Activated naive CD8-positive, alpha-beta T cell treated with anti-CD3 and anti-CD28 coated beads, Interleukin-2, amount 10 ng/mL, durations not matched to agents 7 days and 5 days (primary cell): Measurements from ENCODE around the gene FSHR. TPM values are rescaled to one million over a fixed set of nuclear protein-coding genes. Genes with fewer than 3 reads are reported as not detected.

ENCODE experiments used
- ATAC-seq: fragments of 150-1000 bp; cut with Tn5 transposase; one replicate; pipeline ENCODE4 v1.10.0; 2021; ENCODE audit warnings: low read depth, moderate library complexity
- POLR2A ChIA-PET: fragments of 350-600 bp; sonication (Branson Sonifier 250); formaldehyde crosslinking; loops from one replicate; lab custom pipeline; 2021; ENCODE audit warnings: antibody characterized with exemption; lab: Charles Lee
- DNase-seq: peaks from one replicate; pipeline ENCODE4 v3.0.0; 2021
- H3K27ac Mint-ChIP-seq: one replicate; pipeline ENCODE4 v1.8.0; 2022; ENCODE audit warnings: mild to moderate bottlenecking, mixed read lengths
- H3K27me3 Mint-ChIP-seq: one replicate; pipeline ENCODE4 v1.8.0; 2022; ENCODE audit warnings: mild to moderate bottlenecking, moderate library complexity, mixed read lengths
- H3K36me3 Mint-ChIP-seq: one replicate; pipeline ENCODE4 v1.8.0; 2021; ENCODE audit warnings: mild to moderate bottlenecking, mixed read lengths
- H3K4me1 Mint-ChIP-seq: one replicate; pipeline ENCODE4 v1.8.0; 2021; ENCODE audit warnings: mixed read lengths
- H3K4me3 Mint-ChIP-seq: one replicate; pipeline ENCODE4 v1.8.0; 2022; ENCODE audit warnings: mild to moderate bottlenecking, moderate library complexity, mixed read lengths
- H3K9me3 Mint-ChIP-seq: one replicate; pipeline ENCODE4 v1.8.0; 2021; ENCODE audit warnings: mixed read lengths
- total RNA-seq, 2 experiments: library from RNA; stranded (reverse); gene quantifications; one replicate each; pipeline ENCODE4 v1.2.3, GENCODE V29; 2021

Gene FSHR
- total RNA-seq, 2 experiments from 2014 or later, result not detected

- H3K9me3 Mint-ChIP-seq, result no peaks in the 10 kb centered on the region
- no peak overlapping the region for H3K27ac Mint-ChIP-seq
- H3K4me3 Mint-ChIP-seq, result no peak overlapping the region
- DNase-seq (no peak), ATAC-seq (no peak)
- POLR2A ChIA-PET, result no interaction called here
- no peaks in the 10 kb centered on the region for H3K4me1 Mint-ChIP-seq
- no peaks in the 10 kb centered on the region for H3K27me3 Mint-ChIP-seq
- no peaks in the 10 kb centered on the region for H3K36me3 Mint-ChIP-seq
Measured at GRCh38 chr2:49162151-49162550, 7.8 kb upstream of the FSHR start.

GRCh38 chr2:49154891-49155290 lies 576 bp upstream of the FSHR start:
- no peaks in the 10 kb centered on the region for H3K36me3 Mint-ChIP-seq
- POLR2A ChIA-PET, result no interaction called here
- H3K4me3 Mint-ChIP-seq, result no peak overlapping the region
- ATAC-seq (no peak), DNase-seq (no peak)
- no peaks in the 10 kb centered on the region for H3K4me1 Mint-ChIP-seq
- H3K27me3 Mint-ChIP-seq, result no peaks in the 10 kb centered on the region
- peaks cover 1% of the 10 kb centered on the region for H3K9me3 Mint-ChIP-seq
- no peak overlapping the region for H3K27ac Mint-ChIP-seq

DNA sequence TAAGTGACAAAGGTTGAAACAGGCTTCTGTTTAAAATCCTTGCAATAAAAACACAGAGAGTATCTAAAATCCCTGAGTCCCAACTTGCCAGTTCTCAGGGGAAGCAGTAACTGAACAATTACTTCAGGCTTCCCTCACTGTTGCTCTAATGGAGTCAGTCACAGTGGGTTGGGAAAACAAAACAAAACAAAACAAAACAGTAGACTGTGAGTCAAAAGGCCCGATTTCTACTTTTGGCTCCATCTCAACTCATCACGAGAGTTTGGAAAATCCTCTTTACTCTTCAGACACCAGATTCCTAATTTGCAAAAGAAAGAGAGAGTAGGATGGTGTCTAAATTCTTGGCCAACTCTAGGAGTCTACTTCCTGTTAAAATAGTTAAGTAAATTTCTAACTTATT lies 1.1 kb downstream of the FSHR start:
- Mint-ChIP-seq H3K36me3 (no peaks in the 10 kb centered on the region), H3K4me3 (no peak overlapping the region), H3K9me3 (peaks cover 1% of the 10 kb centered on the region), H3K4me1 (no peaks in the 10 kb centered on the region), H3K27me3 (no peaks in the 10 kb centered on the region), H3K27ac (no peak overlapping the region)
- ATAC-seq, result no peak
- DNase-seq, result no peak
- POLR2A ChIA-PET, result no interaction called here

GRCh38 chr2:49152824-49153223 lies 1.5 kb downstream of the FSHR start:
- no peaks in the 10 kb centered on the region for H3K4me1 Mint-ChIP-seq
- no peak for ATAC-seq
- H3K36me3 Mint-ChIP-seq, result no peaks in the 10 kb centered on the region
- H3K27me3 Mint-ChIP-seq, result no peaks in the 10 kb centered on the region
- H3K9me3 Mint-ChIP-seq, result peaks cover 1% of the 10 kb centered on the region
- H3K4me3 Mint-ChIP-seq, result no peak overlapping the region
- H3K27ac Mint-ChIP-seq, result no peak overlapping the region
- POLR2A ChIA-PET, result no interaction called here
- no peak for DNase-seq

DNA sequence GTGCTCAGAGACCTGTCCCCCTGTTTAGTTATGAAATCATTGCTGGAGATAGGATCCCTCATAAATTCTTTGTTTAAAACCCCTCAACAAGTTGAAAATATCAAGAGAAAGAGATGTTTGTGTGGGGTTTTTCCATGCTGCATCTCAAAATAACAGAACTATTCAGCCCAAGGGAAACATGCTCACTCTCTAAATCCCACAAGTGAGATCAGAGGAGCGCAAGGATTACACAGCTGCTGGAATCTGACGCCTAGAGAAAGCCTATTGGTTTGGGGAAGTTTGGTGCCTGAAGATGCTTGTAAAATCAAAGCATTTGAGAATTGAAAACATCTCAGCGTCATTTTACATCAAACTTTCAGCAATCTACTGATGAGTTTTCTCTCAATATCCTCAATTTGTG lies 7.9 kb downstream of the FSHR start:
- H3K36me3 Mint-ChIP-seq, result no peaks in the 10 kb centered on the region
- no peak overlapping the region for H3K4me3 Mint-ChIP-seq
- POLR2A ChIA-PET, result no interaction called here
- no peak for DNase-seq
- H3K27ac Mint-ChIP-seq, result no peak overlapping the region
- H3K4me1 Mint-ChIP-seq, result no peaks in the 10 kb centered on the region
- H3K9me3 Mint-ChIP-seq, result no peaks in the 10 kb centered on the region
- no peak for ATAC-seq
- H3K27me3 Mint-ChIP-seq, result no peaks in the 10 kb centered on the region

DNA sequence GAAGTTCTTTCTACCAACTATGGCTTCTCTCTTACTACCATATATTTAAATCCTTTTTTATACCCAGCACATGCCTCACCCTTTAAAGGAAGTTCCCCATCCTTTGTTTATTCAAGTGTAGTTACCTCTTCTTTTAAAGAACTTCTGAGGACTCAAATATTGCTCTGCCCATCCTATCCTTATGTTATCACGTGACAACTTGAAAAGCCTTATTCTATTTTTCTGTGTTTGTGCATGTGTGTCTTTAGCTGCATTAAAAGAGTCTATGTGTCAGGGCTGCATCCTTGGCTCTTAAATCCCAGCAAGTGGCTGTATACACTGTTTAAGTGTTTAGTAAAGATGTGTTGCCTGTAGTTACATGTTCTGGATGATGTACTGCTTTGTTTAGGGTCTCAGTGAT lies 22.5 kb downstream of the FSHR start:
- Mint-ChIP-seq H3K9me3 (peaks cover 2% of the 10 kb centered on the region), H3K27me3 (no peaks in the 10 kb centered on the region), H3K27ac (no peak overlapping the region), H3K4me1 (no peaks in the 10 kb centered on the region), H3K4me3 (no peak overlapping the region), H3K36me3 (no peaks in the 10 kb centered on the region)
- POLR2A ChIA-PET, result no interaction called here
- DNase-seq (no peak), ATAC-seq (no peak)

GRCh38 chr2:49129034-49129433 lies 25.3 kb downstream of the FSHR start:
- POLR2A ChIA-PET, result no interaction called here
- no peak overlapping the region for H3K4me3 Mint-ChIP-seq
- no peak for ATAC-seq
- H3K27ac Mint-ChIP-seq, result no peak overlapping the region
- peaks cover 4% of the 10 kb centered on the region for H3K9me3 Mint-ChIP-seq
- no peak for DNase-seq
- H3K36me3 Mint-ChIP-seq, result no peaks in the 10 kb centered on the region
- H3K27me3 Mint-ChIP-seq, result no peaks in the 10 kb centered on the region
- H3K4me1 Mint-ChIP-seq, result no peaks in the 10 kb centered on the region

DNA sequence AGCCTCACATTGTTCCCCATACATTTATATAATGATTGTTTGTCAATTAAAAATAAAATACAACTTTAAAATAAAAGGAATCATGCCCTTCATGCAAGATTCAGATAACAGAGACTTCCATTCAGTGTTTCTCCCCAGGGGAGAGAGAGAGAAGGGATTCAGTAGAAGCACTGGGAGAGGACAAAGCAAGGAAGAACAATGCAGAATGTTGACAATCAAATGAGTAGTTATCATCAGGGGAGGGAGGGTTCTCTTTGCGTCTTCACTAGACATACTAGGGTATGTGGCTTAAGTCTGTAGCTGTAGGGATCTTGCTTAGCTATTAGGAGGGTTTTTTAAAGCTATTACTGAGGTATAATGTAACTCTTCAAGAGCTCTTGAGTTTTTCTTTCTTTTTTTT lies 30.7 kb downstream of the FSHR start:
- Mint-ChIP-seq H3K4me3 (no peak overlapping the region), H3K27me3 (no peaks in the 10 kb centered on the region), H3K36me3 (no peaks in the 10 kb centered on the region), H3K27ac (no peak overlapping the region), H3K4me1 (no peaks in the 10 kb centered on the region), H3K9me3 (peaks cover 2% of the 10 kb centered on the region)
- DNase-seq (no peak), ATAC-seq (no peak)
- POLR2A ChIA-PET, result no interaction called here

GRCh38 chr2:49122107-49122506 lies 32.2 kb downstream of the FSHR start:
- Mint-ChIP-seq H3K4me1 (no peaks in the 10 kb centered on the region), H3K27me3 (no peaks in the 10 kb centered on the region), H3K9me3 (peaks cover 2% of the 10 kb centered on the region), H3K36me3 (no peaks in the 10 kb centered on the region), H3K27ac (no peak overlapping the region), H3K4me3 (no peak overlapping the region)
- DNase-seq (no peak), ATAC-seq (no peak)
- POLR2A ChIA-PET, result no interaction called here

GRCh38 chr2:49113046-49113445 lies 41.3 kb downstream of the FSHR start:
- Mint-ChIP-seq H3K27me3 (no peaks in the 10 kb centered on the region), H3K9me3 (peaks cover 1% of the 10 kb centered on the region), H3K36me3 (no peaks in the 10 kb centered on the region), H3K4me1 (no peaks in the 10 kb centered on the region), H3K27ac (no peak overlapping the region), H3K4me3 (no peak overlapping the region)
- no peak for DNase-seq
- POLR2A ChIA-PET, result no interaction called here
- ATAC-seq, result no peak

GRCh38 chr2:49111456-49111855 lies 42.9 kb downstream of the FSHR start:
- no peak overlapping the region for H3K4me3 Mint-ChIP-seq
- peaks cover 1% of the 10 kb centered on the region for H3K9me3 Mint-ChIP-seq
- no peak for DNase-seq
- POLR2A ChIA-PET, result no interaction called here
- H3K27me3 Mint-ChIP-seq, result no peaks in the 10 kb centered on the region
- H3K27ac Mint-ChIP-seq, result no peak overlapping the region
- H3K36me3 Mint-ChIP-seq, result no peaks in the 10 kb centered on the region
- H3K4me1 Mint-ChIP-seq, result no peaks in the 10 kb centered on the region
- no peak for ATAC-seq

DNA sequence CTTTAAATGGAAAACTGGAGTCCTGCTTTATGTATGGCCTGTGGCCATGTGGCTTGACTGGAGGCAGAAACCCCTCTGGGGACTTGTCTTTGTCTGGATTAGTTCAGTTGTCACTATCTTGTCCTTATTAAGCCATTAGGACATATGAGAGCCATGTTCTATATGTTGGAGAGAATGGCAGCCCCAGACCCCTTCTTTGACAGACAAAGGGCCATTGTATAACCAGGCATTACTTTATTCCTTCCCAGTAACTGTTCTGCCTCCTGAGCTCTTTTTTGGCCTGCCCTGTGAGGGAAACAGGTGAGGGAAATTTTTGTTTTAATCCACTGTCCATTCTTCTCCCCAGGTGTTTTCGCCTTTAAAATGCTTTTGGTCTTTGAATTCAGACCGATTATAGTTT lies 43.3 kb downstream of the FSHR start:
- no peaks in the 10 kb centered on the region for H3K4me1 Mint-ChIP-seq
- H3K4me3 Mint-ChIP-seq, result no peak overlapping the region
- ATAC-seq, result no peak
- POLR2A ChIA-PET, result no interaction called here
- no peak overlapping the region for H3K27ac Mint-ChIP-seq
- no peak for DNase-seq
- peaks cover 1% of the 10 kb centered on the region for H3K9me3 Mint-ChIP-seq
- H3K36me3 Mint-ChIP-seq, result no peaks in the 10 kb centered on the region
- H3K27me3 Mint-ChIP-seq, result no peaks in the 10 kb centered on the region

- no peaks in the 10 kb centered on the region for H3K4me1 Mint-ChIP-seq
Measured at GRCh38 chr2:49110571-49110970, 43.7 kb downstream of the FSHR start.

GRCh38 chr2:49108851-49109250 lies 45.5 kb downstream of the FSHR start:
- Mint-ChIP-seq H3K27ac (no peak overlapping the region), H3K27me3 (no peaks in the 10 kb centered on the region), H3K36me3 (no peaks in the 10 kb centered on the region), H3K4me3 (no peak overlapping the region), H3K9me3 (no peaks in the 10 kb centered on the region), H3K4me1 (no peaks in the 10 kb centered on the region)
- no peak for DNase-seq
- ATAC-seq, result no peak
- POLR2A ChIA-PET, result no interaction called here

More at GRCh38 chr2:49110571-49110970, 43.7 kb downstream of the FSHR start:
- no peak for ATAC-seq
- Mint-ChIP-seq H3K27ac (no peak overlapping the region), H3K27me3 (no peaks in the 10 kb centered on the region), H3K4me3 (no peak overlapping the region), H3K9me3 (peaks cover 1% of the 10 kb centered on the region), H3K36me3 (no peaks in the 10 kb centered on the region)
- POLR2A ChIA-PET, result no interaction called here
- no peak for DNase-seq

- ATAC-seq (no peak), DNase-seq (no peak)
- POLR2A ChIA-PET, result no interaction called here
- H3K9me3 Mint-ChIP-seq, result no peaks in the 10 kb centered on the region
- no peak overlapping the region for H3K4me3 Mint-ChIP-seq
- no peaks in the 10 kb centered on the region for H3K27me3 Mint-ChIP-seq
- H3K36me3 Mint-ChIP-seq, result no peaks in the 10 kb centered on the region
- no peaks in the 10 kb centered on the region for H3K4me1 Mint-ChIP-seq
- H3K27ac Mint-ChIP-seq, result no peak overlapping the region
Measured at GRCh38 chr2:49108436-49108835, 45.9 kb downstream of the FSHR start.
